Trophoblast cell (in vitro differentiated cells and primary cell): ENCODE results near the gene IL32.

ENCODE experiments used
- DNase-seq, 2 donors: peaks; one replicate each; pipeline ENCODE4 v3.0.0-alpha.2; 2016
- H2AFZ ChIP-seq: 2 replicates; pipeline ENCODE4 v1.6.1; 2013; ENCODE audit warnings: low read length, moderate library complexity, mild to moderate bottlenecking; ENCODE audit not compliant: insufficient read depth, poor library complexity
- H2AK5ac ChIP-seq: 2 replicates; pipeline ENCODE4 v1.6.1; 2013; ENCODE audit warnings: mild to moderate bottlenecking, low read length
- H2BK120ac ChIP-seq: 2 replicates; pipeline ENCODE4 v1.6.1; 2013; ENCODE audit warnings: low read length, mild to moderate bottlenecking, moderate library complexity; ENCODE audit not compliant: insufficient read depth, poor library complexity
- H2BK12ac ChIP-seq: 2 replicates; pipeline ENCODE4 v1.6.1; 2013; ENCODE audit warnings: mild to moderate bottlenecking, low read length, moderate library complexity
- H2BK5ac ChIP-seq: 2 replicates; pipeline ENCODE4 v1.6.1; 2013; ENCODE audit warnings: low read length, low read depth, moderate library complexity, mild to moderate bottlenecking; ENCODE audit not compliant: poor library complexity
- H3K14ac ChIP-seq: 2 replicates; pipeline ENCODE4 v1.6.1; 2013; ENCODE audit warnings: mild to moderate bottlenecking, low read length
- H3K18ac ChIP-seq: 2 replicates; pipeline ENCODE4 v1.6.1; 2013; ENCODE audit warnings: mild to moderate bottlenecking, low read length
- H3K23ac ChIP-seq: 2 replicates; pipeline ENCODE4 v1.6.1; 2013; ENCODE audit warnings: low read length
- H3K27ac ChIP-seq: 2 replicates; pipeline ENCODE4 v1.5.1; 2013; ENCODE audit warnings: low read depth, mild to moderate bottlenecking, inconsistent platforms, low read length, moderate library complexity
- H3K27me3 ChIP-seq: 2 replicates; pipeline ENCODE4 v1.6.1; 2013; ENCODE audit warnings: inconsistent platforms, mild to moderate bottlenecking, low read length, moderate library complexity; ENCODE audit not compliant: insufficient read depth
- H3K36me3 ChIP-seq, 2 experiments: 1 replicate in 1 of 2; 2 replicates in 1 of 2; pipeline ENCODE4 v1.6.1; 2013; ENCODE audit warnings: low read length in 2 of 2, mild to moderate bottlenecking in 2 of 2, moderate library complexity in 1 of 2; ENCODE audit not compliant: insufficient read depth in 2 of 2, control insufficient read depth in 1 of 2
- H3K4ac ChIP-seq: 2 replicates; pipeline ENCODE4 v1.6.1; 2013; ENCODE audit warnings: low read depth, mild to moderate bottlenecking, low read length, moderate library complexity
- H3K4me1 ChIP-seq, 2 experiments: 1 replicate in 1 of 2; 2 replicates in 1 of 2; pipeline ENCODE4 v1.6.1; 2013; ENCODE audit warnings: low read length in 2 of 2, mild to moderate bottlenecking in 2 of 2, moderate library complexity in 1 of 2; ENCODE audit not compliant: insufficient read depth in 2 of 2, control insufficient read depth in 1 of 2
- H3K4me2 ChIP-seq: 2 replicates; pipeline ENCODE4 v1.6.1; 2013; ENCODE audit warnings: inconsistent platforms, mild to moderate bottlenecking, low read length, moderate library complexity
- H3K4me3 ChIP-seq: 2 replicates; pipeline ENCODE4 v1.5.1; 2013; ENCODE audit warnings: mild to moderate bottlenecking, low read depth, low read length, inconsistent platforms
- H3K79me1 ChIP-seq: one replicate; pipeline ENCODE4 v1.6.1; 2013; ENCODE audit warnings: low read length
- H3K79me2 ChIP-seq: 2 replicates; pipeline ENCODE4 v1.6.1; 2013; ENCODE audit warnings: low read length, mild to moderate bottlenecking; ENCODE audit not compliant: control insufficient read depth, insufficient read depth, poor library complexity
- H3K9ac ChIP-seq: 2 replicates; pipeline ENCODE4 v1.6.1; 2013; ENCODE audit warnings: mild to moderate bottlenecking, low read length
- H3K9me3 ChIP-seq: 2 replicates; pipeline ENCODE4 v1.6.1; 2013; ENCODE audit warnings: low read depth, mild to moderate bottlenecking, control low read depth, inconsistent platforms, low read length; ENCODE audit not compliant: insufficient read depth
- H4K12ac ChIP-seq: 2 replicates; pipeline ENCODE4 v1.6.1; 2013; ENCODE audit warnings: low read depth, mild to moderate bottlenecking, low read length, moderate library complexity
- H4K8ac ChIP-seq: 2 replicates; pipeline ENCODE4 v1.6.1; 2013; ENCODE audit warnings: low read depth, mild to moderate bottlenecking, low read length, moderate library complexity
- H4K91ac ChIP-seq: one replicate; pipeline ENCODE4 v1.6.1; 2013; ENCODE audit warnings: low read depth, mild to moderate bottlenecking, low read length, moderate library complexity
- WGBS: extraction: QIAGEN DNeasy Blood & Tissue Kit; methylation state at CpG from one replicate; pipeline ENCODE4 v1.1.7; 2013; ENCODE audit warnings: missing lambda C conversion rate; ENCODE audit not compliant: insufficient read length, insufficient coverage; ENCODE audit errors: extremely low coverage; 5-methylcytosine and 5-hydroxymethylcytosine counted together

Gene IL32

GRCh38 chr16:3099732-3100499 lies 34.5 kb downstream of the IL32 start:
- Histone ChIP-seq H4K91ac (peak overlapping the region; percentile 45), H2BK12ac (no peak overlapping the region), H3K79me2 (no peaks in the 10 kb centered on the region), H2AK5ac (no peak overlapping the region), H3K14ac (peak overlapping the region; percentile 33), H3K9ac (no peak overlapping the region), H2BK5ac (no peak overlapping the region), H3K4ac (no peak overlapping the region), H2AFZ (peak overlapping the region; percentile 82), H3K27ac (no peak overlapping the region), H4K12ac (peak overlapping the region; percentile 39), H3K4me1 (peaks cover 9 to 13% of the 10 kb centered on the region in 2 experiments), H3K9me3 (peaks cover 2% of the 10 kb centered on the region), H3K4me3 (no peak overlapping the region), H2BK120ac (no peak overlapping the region), H3K27me3 (no peaks in the 10 kb centered on the region), H3K18ac (peak overlapping the region; percentile 34), H4K8ac (peak overlapping the region; percentile 81), H3K23ac (no peak overlapping the region), H3K79me1 (peaks cover 8% of the 10 kb centered on the region), H3K36me3 (no peaks in the 10 kb centered on the region), H3K4me2 (peak overlapping the region; percentile 53)
- no CpG with 5 or more reads among the region's 39 CpGs for WGBS
- DNase-seq = peak; percentile 92 to 94

- Histone ChIP-seq H2BK120ac (no peak overlapping the region), H3K9me3 (peaks cover 2% of the 10 kb centered on the region), H3K14ac (no peak overlapping the region), H4K8ac (peak overlapping the region; percentile 63), H2AFZ (peak overlapping the region; percentile 37), H3K9ac (no peak overlapping the region), H3K79me1 (peaks cover 11% of the 10 kb centered on the region), H3K36me3 (no peaks in the 10 kb centered on the region), H3K4me3 (no peak overlapping the region), H3K4ac (no peak overlapping the region), H2BK5ac (no peak overlapping the region), H3K4me2 (no peak overlapping the region), H3K79me2 (peaks cover 2% of the 10 kb centered on the region), H2AK5ac (peak overlapping the region; percentile 72), H4K12ac (no peak overlapping the region), H3K27me3 (no peaks in the 10 kb centered on the region), H2BK12ac (peak overlapping the region; percentile 37), H3K27ac (no peak overlapping the region), H4K91ac (peak overlapping the region; percentile 71), H3K18ac (peak overlapping the region; percentile 19), H3K4me1 (peaks cover 9 to 15% of the 10 kb centered on the region in 2 experiments), H3K23ac (no peak overlapping the region)
- WGBS = no CpG with 5 or more reads among the region's 29 CpGs
- peak in 1 of 2 donors; percentile 59 for DNase-seq
Observed at GRCh38 chr16:3101018-3101840, 35.8 kb downstream of the IL32 start.

GRCh38 chr16:3101841-3102470 lies 36.5 kb downstream of the IL32 start:
- no peak overlapping the region for H2BK5ac ChIP-seq
- peak overlapping the region; percentile 74 for H4K8ac ChIP-seq
- H3K18ac ChIP-seq = no peak overlapping the region
- H2BK120ac ChIP-seq = no peak overlapping the region
- H3K27ac ChIP-seq = no peak overlapping the region
- no peak overlapping the region for H2AK5ac ChIP-seq
- no peak overlapping the region for H3K9ac ChIP-seq
- H3K23ac ChIP-seq = no peak overlapping the region
- H3K9me3 ChIP-seq = peaks cover 2% of the 10 kb centered on the region
- H3K36me3 ChIP-seq = no peaks in the 10 kb centered on the region
- no CpG with 5 or more reads among the region's 27 CpGs for WGBS
- H3K27me3 ChIP-seq = no peaks in the 10 kb centered on the region
- no peak overlapping the region for H3K14ac ChIP-seq
- H2BK12ac ChIP-seq = no peak overlapping the region
- DNase-seq = peak in 1 of 2 donors; percentile 4
- no peak overlapping the region for H4K91ac ChIP-seq
- peaks cover 3% of the 10 kb centered on the region for H3K79me2 ChIP-seq
- H3K4me1 ChIP-seq = peaks cover 9 to 15% of the 10 kb centered on the region in 2 experiments
- H2AFZ ChIP-seq = peak overlapping the region; percentile 35
- no peak overlapping the region for H3K4ac ChIP-seq
- H4K12ac ChIP-seq = no peak overlapping the region
- H3K4me3 ChIP-seq = no peak overlapping the region
- H3K4me2 ChIP-seq = no peak overlapping the region
- peaks cover 12% of the 10 kb centered on the region for H3K79me1 ChIP-seq

- peak; percentile 87 to 93 for DNase-seq
- Histone ChIP-seq H4K12ac (peak overlapping the region; percentile 100), H3K14ac (peak overlapping the region; percentile 99), H3K4me2 (peak overlapping the region; percentile 67), H3K9ac (peak overlapping the region; percentile 82), H3K79me1 (peaks cover 3% of the 10 kb centered on the region), H2BK12ac (no peak overlapping the region), H3K18ac (peak overlapping the region; percentile 93), H3K36me3 (no peaks in the 10 kb centered on the region), H2AFZ (peak overlapping the region; percentile 99), H2BK120ac (peak overlapping the region; percentile 78), H2BK5ac (peak overlapping the region; percentile 67), H3K27me3 (no peaks in the 10 kb centered on the region), H3K4ac (peak overlapping the region; percentile 84), H3K23ac (no peak overlapping the region), H3K9me3 (no peaks in the 10 kb centered on the region), H3K79me2 (peaks cover 3% of the 10 kb centered on the region), H3K27ac (no peak overlapping the region), H4K8ac (peak overlapping the region; percentile 99), H4K91ac (peak overlapping the region; percentile 98), H2AK5ac (peak overlapping the region; percentile 44), H3K4me1 (peaks cover 0 to 2% of the 10 kb centered on the region in 2 experiments), H3K4me3 (peak overlapping the region; percentile 79)
- no CpG with 5 or more reads among the region's 74 CpGs for WGBS
Observed at GRCh38 chr16:3106205-3106928, 40.9 kb downstream of the IL32 start.
